ENCODE data around the gene ADCY10.

DNA sequence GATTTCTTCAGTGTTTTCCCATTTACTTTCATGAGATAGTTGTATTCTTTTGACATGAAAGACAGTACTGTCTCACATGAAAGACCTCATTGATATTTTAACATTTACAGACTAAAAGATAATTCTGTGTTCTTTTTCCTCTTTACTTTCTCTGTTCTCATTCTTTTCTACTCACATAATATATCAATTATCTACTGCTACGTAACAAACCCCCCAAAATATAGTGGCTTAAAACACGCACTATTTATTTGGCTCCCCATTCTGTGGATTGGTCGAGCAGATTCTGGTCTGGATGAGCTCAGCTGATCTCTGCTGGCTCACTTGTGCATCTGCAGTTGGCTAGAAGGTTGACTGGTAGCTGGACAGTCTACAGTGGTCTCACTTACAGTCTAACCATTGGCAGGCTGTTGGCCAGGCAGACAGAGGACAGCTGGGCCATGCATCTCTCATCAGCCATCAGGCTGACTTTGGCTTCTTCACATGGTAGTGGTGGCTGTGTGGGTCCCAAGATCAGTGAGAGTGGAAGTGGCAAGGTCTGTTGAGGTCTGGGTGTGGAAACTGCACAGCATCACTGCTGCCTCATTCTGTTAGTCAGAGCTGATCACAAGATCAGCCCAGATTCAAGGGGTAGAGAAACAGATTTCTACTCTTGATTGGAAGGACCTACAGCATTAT is 128.9 kb downstream of the ADCY10 start:
- no peak for TF ChIP-seq REST (IDR thresholded peaks at IDR 0.05; ENCODE audit: borderline replicate concordance)
- TF ChIP-seq CTCF (IDR thresholded peaks at IDR 0.05; ENCODE audit: poor library complexity, severe bottlenecking) = no peak
- no peak for TF ChIP-seq EZH2 (IDR thresholded peaks at IDR 0.05; ENCODE audit: borderline replicate concordance, insufficient read depth, low read length, poor library complexity, severe bottlenecking)
- no peak for TF ChIP-seq RAD21 (conservative IDR thresholded peaks at IDR 0.05)

Measured in neural cell (in vitro differentiated cells).